Adrenal gland (tissue), 5 donors: ENCODE results near the gene ALG1L2.
"Not testable (repeated sequence)": the region's sequence is repeated elsewhere in the genome, so short reads cannot be mapped to it uniquely, and the experiment has no call there.

Experiments
- POLR2A ChIP-seq, 2 donors: fragments of 450-650 bp; IDR thresholded peaks; one replicate each; pipeline ENCODE4 v1.6.1; 2017; ENCODE audit warnings: antibody characterized with exemption in 2 of 2, mild to moderate bottlenecking in 2 of 2, moderate library complexity in 1 of 2
- TF ChIP-seq, protein P1 (sequence below), 6 experiments: fragments of 450-650 bp in 4 of 6; fragments of 200-600 bp in 2 of 6; sonication (generic) in 1 of 6; IDR thresholded peaks; 1 replicate in 5 of 6; 2 replicates in 1 of 6; pipeline versions ENCODE4 v1.5.1 to v1.8.0; 2016 to 2021; ENCODE audit warnings: antibody characterized with exemption in 6 of 6, mild to moderate bottlenecking in 2 of 6, moderate library complexity in 1 of 6
- donor health status: DM: no; HTN: no; CAD: no.

- TF ChIP-seq, protein P1, sequence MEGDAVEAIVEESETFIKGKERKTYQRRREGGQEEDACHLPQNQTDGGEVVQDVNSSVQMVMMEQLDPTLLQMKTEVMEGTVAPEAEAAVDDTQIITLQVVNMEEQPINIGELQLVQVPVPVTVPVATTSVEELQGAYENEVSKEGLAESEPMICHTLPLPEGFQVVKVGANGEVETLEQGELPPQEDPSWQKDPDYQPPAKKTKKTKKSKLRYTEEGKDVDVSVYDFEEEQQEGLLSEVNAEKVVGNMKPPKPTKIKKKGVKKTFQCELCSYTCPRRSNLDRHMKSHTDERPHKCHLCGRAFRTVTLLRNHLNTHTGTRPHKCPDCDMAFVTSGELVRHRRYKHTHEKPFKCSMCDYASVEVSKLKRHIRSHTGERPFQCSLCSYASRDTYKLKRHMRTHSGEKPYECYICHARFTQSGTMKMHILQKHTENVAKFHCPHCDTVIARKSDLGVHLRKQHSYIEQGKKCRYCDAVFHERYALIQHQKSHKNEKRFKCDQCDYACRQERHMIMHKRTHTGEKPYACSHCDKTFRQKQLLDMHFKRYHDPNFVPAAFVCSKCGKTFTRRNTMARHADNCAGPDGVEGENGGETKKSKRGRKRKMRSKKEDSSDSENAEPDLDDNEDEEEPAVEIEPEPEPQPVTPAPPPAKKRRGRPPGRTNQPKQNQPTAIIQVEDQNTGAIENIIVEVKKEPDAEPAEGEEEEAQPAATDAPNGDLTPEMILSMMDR (IDR thresholded peaks at IDR 0.05), result not testable (repeated sequence)
- TF ChIP-seq POLR2A (IDR thresholded peaks at IDR 0.05), result not testable (repeated sequence)
Measured at GRCh38 chr3:130058267-130058657, 23.4 kb upstream of the ALG1L2 start.
